ENCODE results near the gene JOSD2. TPM values are rescaled to one million over a fixed set of nuclear protein-coding genes. Genes with fewer than 3 reads are reported as not detected.

Gene JOSD2
- total RNA-seq, 1 donor from 2014 or later, result 19.1 TPM

DNA sequence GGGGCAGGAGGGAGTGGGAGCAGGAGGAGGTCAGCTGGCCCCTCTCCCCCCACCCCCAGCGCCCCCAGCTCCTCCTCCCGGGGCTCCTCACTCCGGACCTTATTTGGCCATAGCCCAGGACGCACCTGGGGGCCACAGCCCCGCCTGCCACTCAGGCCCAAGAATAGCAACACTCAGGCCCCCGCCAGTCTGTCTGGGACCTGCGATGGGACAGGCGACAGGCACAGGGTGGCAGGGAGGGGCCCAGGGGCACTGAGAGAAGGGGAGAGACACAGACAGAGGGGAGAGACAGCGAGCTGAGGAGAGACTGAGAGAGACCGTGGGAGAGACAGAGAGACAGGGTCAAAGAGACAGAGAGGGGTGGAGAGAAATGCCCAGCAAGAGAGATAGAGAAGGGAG lies 10.2 kb downstream of the JOSD2 start:
- H3K4me1 Mint-ChIP-seq (ENCODE audit: low read depth, unreplicated experiment), result peaks cover 2% of the 10 kb centered on the region
- DNase-seq, result peak; percentile 32
- peak overlapping the region; percentile 48 for H3K27ac Mint-ChIP-seq (ENCODE audit: unreplicated experiment)
- H3K27me3 Mint-ChIP-seq (ENCODE audit: unreplicated experiment), result peaks cover 2% of the 10 kb centered on the region
- no peak overlapping the region for H3K4me3 Mint-ChIP-seq (ENCODE audit: unreplicated experiment)
- H3K36me3 Mint-ChIP-seq (ENCODE audit: unreplicated experiment), result no peaks in the 10 kb centered on the region
- TF ChIP-seq, protein P1, sequence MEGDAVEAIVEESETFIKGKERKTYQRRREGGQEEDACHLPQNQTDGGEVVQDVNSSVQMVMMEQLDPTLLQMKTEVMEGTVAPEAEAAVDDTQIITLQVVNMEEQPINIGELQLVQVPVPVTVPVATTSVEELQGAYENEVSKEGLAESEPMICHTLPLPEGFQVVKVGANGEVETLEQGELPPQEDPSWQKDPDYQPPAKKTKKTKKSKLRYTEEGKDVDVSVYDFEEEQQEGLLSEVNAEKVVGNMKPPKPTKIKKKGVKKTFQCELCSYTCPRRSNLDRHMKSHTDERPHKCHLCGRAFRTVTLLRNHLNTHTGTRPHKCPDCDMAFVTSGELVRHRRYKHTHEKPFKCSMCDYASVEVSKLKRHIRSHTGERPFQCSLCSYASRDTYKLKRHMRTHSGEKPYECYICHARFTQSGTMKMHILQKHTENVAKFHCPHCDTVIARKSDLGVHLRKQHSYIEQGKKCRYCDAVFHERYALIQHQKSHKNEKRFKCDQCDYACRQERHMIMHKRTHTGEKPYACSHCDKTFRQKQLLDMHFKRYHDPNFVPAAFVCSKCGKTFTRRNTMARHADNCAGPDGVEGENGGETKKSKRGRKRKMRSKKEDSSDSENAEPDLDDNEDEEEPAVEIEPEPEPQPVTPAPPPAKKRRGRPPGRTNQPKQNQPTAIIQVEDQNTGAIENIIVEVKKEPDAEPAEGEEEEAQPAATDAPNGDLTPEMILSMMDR (IDR thresholded peaks at IDR 0.05; ENCODE audit: partially characterized antibody, unreplicated experiment), result no peak
- peaks cover 3% of the 10 kb centered on the region for H3K9me3 Mint-ChIP-seq (ENCODE audit: unreplicated experiment)

DNA sequence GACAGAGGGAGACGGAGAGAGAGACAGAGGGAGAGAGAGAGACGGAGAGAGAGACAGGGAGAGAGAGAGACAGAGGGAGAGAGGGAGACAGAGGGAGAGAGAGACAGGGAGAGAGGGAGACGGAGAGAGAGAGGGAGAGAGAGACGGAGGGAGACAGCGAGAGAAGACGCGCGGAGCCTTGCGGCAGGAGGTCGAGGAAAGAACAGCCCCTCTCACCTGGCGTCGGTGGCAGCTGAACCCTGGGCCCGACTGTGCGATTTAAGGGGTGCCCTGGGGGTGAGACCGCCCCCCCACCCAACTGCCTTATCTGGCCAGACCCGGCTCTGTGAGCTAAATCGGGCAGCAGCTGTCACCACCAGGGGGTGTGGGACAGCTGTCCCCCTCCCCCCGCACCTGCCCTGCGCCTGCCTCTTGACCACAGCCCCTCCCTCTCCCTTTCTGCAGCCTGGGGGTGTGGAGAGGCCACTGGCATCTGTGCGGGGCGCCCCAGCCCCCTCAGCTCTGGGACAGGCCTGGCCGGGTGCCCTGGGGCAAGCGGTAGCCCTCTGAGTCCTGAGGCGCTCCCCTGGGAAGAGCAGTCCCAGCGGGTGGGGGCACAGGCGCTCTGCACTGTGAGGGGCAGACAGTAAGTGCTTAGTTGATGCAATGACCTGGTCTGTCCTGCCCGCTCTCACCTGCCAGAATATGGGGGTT lies 10.8 kb downstream of the JOSD2 start:
- Mint-ChIP-seq H3K4me1 (ENCODE audit: low read depth, unreplicated experiment) (peaks cover 2% of the 10 kb centered on the region), H3K27me3 (ENCODE audit: unreplicated experiment) (peaks cover 2% of the 10 kb centered on the region), H3K4me3 (ENCODE audit: unreplicated experiment) (peak overlapping the region; percentile 57), H3K9me3 (ENCODE audit: unreplicated experiment) (peaks cover 3% of the 10 kb centered on the region), H3K27ac (ENCODE audit: unreplicated experiment) (no peak overlapping the region), H3K36me3 (ENCODE audit: unreplicated experiment) (no peaks in the 10 kb centered on the region)
- TF ChIP-seq, protein P1 (IDR thresholded peaks at IDR 0.05; ENCODE audit: partially characterized antibody, unreplicated experiment), result no peak
- DNase-seq, result peak; percentile 59

DNA sequence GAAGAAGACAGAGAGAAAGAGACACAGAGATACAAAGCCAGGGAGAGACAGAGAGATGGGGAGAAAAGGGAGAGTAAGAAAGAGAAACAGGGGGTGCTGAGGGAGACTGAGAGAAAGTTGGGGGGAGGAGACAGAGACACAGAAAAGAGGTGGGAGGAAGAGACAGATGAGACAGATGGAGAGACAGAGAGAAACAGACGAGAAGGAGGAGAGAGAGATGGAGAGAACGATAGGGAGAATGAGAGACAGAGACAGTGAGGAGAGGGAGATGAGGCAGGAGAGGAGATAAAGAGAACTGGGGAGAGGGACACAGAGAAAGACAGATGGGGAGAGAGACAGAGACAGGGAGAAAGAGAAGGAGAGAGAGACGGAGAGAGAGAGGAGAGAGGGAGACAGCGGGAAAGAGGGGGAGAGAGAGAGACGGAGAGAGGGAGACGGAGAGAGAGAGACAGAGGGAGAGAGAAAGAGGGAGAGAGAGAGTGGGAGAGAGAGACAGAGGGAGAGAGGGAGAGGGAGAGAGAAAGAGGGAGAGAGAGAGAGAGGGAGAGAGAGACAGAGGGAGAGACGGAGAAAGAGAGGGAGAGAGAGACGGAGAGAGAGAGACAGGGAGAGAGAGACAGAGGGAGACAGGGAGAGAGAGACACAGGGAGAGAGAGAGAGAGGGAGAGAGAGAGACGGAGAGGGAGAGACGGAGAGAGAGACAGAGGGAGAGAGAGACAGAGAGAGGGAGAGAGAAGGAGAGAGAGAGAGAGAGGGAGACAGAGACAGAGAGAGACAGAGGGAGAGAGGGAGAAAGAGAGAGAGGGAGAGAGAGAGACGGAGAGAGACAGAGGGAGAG lies 12.6 kb downstream of the JOSD2 start:
- Mint-ChIP-seq H3K4me3 (ENCODE audit: unreplicated experiment) (no peak overlapping the region), H3K9me3 (ENCODE audit: unreplicated experiment) (peaks cover 3% of the 10 kb centered on the region), H3K27me3 (ENCODE audit: unreplicated experiment) (peaks cover 2% of the 10 kb centered on the region), H3K4me1 (ENCODE audit: low read depth, unreplicated experiment) (peaks cover 3% of the 10 kb centered on the region), H3K36me3 (ENCODE audit: unreplicated experiment) (no peaks in the 10 kb centered on the region), H3K27ac (ENCODE audit: unreplicated experiment) (no peak overlapping the region)
- DNase-seq, result no peak
- TF ChIP-seq, protein P1 (IDR thresholded peaks at IDR 0.05; ENCODE audit: partially characterized antibody, unreplicated experiment), result no peak

DNA sequence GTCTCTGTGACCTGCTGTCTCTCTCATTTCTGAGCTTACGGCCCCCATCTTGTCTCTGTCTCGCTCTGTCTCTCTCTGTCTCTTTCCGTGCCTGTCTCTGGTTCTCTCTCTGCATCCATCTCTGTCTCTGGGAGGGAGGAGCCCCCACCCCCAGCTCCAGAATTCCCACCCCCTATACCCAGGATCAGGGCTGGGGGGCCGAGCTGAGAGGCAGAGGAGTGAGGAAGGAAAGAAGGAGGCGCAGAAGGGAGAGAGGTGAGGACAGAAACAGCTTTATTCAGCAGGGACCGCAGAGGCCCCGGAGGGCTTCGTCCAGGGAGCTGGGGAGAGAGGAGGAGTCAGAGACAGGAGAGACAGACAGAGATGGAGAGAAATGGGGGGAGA lies 14.0 kb downstream of the JOSD2 start:
- Mint-ChIP-seq H3K4me3 (ENCODE audit: unreplicated experiment) (no peak overlapping the region), H3K27me3 (ENCODE audit: unreplicated experiment) (peaks cover 4% of the 10 kb centered on the region), H3K36me3 (ENCODE audit: unreplicated experiment) (no peaks in the 10 kb centered on the region), H3K4me1 (ENCODE audit: low read depth, unreplicated experiment) (peaks cover 5% of the 10 kb centered on the region), H3K9me3 (ENCODE audit: unreplicated experiment) (peaks cover 2% of the 10 kb centered on the region), H3K27ac (ENCODE audit: unreplicated experiment) (no peak overlapping the region)
- TF ChIP-seq, protein P1 (IDR thresholded peaks at IDR 0.05; ENCODE audit: partially characterized antibody, unreplicated experiment), result no peak
- peak; percentile 43 for DNase-seq
